Hepatocyte (in vitro differentiated cells): ENCODE data around the gene RNF4. TPM values are rescaled to one million over a fixed set of nuclear protein-coding genes. Genes with fewer than 3 reads are reported as not detected.

Experiments used
- DNase-seq: peaks from one replicate; pipeline ENCODE4 v3.0.0-alpha.2; 2016; ENCODE audit warnings: low spot score
- H2AFZ ChIP-seq: fragments of 200-600 bp; sonication (generic); 2 replicates; pipeline ENCODE4 v1.6.0; 2016; ENCODE audit warnings: antibody characterized with exemption, mild to moderate bottlenecking
- H3K27ac ChIP-seq: fragments of 200-600 bp; sonication (generic); 2 replicates; pipeline ENCODE4 v1.5.1; 2016; ENCODE audit warnings: mild to moderate bottlenecking
- H3K27me3 ChIP-seq: fragments of 200-600 bp; sonication (generic); 2 replicates; pipeline ENCODE4 v1.6.1; 2016
- H3K36me3 ChIP-seq: fragments of 200-600 bp; sonication (generic); replicated peaks from 2 replicates; pipeline ENCODE4 v1.5.1; 2016; ENCODE audit warnings: low read depth; ENCODE audit not compliant: insufficient read depth
- H3K4me1 ChIP-seq: fragments of 200-600 bp; sonication (generic); 2 replicates; pipeline ENCODE4 v1.5.1; 2016; ENCODE audit warnings: mild to moderate bottlenecking, moderate library complexity; ENCODE audit not compliant: insufficient read depth
- H3K4me2 ChIP-seq: fragments of 200-600 bp; sonication (generic); 2 replicates; pipeline ENCODE4 v1.6.0; 2016
- H3K4me3 ChIP-seq: fragments of 200-600 bp; sonication (generic); 2 replicates; pipeline ENCODE4 v1.5.1; 2016; ENCODE audit warnings: mild to moderate bottlenecking
- H3K79me2 ChIP-seq: fragments of 200-600 bp; sonication (generic); 2 replicates; pipeline ENCODE4 v1.6.0; 2017; ENCODE audit warnings: mild to moderate bottlenecking
- H3K9me2 ChIP-seq: fragments of 200-600 bp; sonication (generic); replicated peaks from 2 replicates; pipeline ENCODE4 v1.6.0; 2017; ENCODE audit warnings: mild to moderate bottlenecking; ENCODE audit not compliant: insufficient read depth
- H3K9me3 ChIP-seq: fragments of 200-600 bp; sonication (generic); 2 replicates; pipeline ENCODE4 v1.5.1; 2016; ENCODE audit warnings: low read depth, mild to moderate bottlenecking
- H4K20me1 ChIP-seq: fragments of 200-600 bp; sonication (generic); 2 replicates; pipeline ENCODE4 v1.6.0; 2016; ENCODE audit warnings: mild to moderate bottlenecking; ENCODE audit not compliant: insufficient read depth, poor library complexity, severe bottlenecking
- CTCF ChIP-seq: fragments of 200-600 bp; sonication (generic); IDR thresholded peaks from 2 replicates; pipeline ENCODE4 v1.5.1; 2016; ENCODE audit warnings: antibody characterized with exemption, mild to moderate bottlenecking; ENCODE audit not compliant: poor library complexity
- EZH2 ChIP-seq: fragments of 200-600 bp; sonication (generic); IDR thresholded peaks from 2 replicates; pipeline ENCODE4 v1.6.1; 2016; ENCODE audit warnings: antibody characterized with exemption, mild to moderate bottlenecking, borderline replicate concordance
- EZH2phosphoT487 ChIP-seq: fragments of 200-600 bp; sonication (generic); IDR thresholded peaks from one replicate; pipeline ENCODE4 v1.6.1; 2018; ENCODE audit warnings: antibody characterized with exemption, mild to moderate bottlenecking, low read depth, moderate library complexity; ENCODE audit not compliant: unreplicated experiment, severe bottlenecking
- WGBS: methylation state at CpG from one replicate; pipeline ENCODE4 v1.1.6; 2016; ENCODE audit warnings: low lambda C conversion rate; ENCODE audit errors: missing lambda C conversion rate; 5-methylcytosine and 5-hydroxymethylcytosine counted together
- polyA plus RNA-seq: library from polyadenylated mRNA; unstranded; fragments of >200 nt; fragmentation: Nextera tagmentation; extraction: Ambion mirVana; gene quantifications from 2 replicates; pipeline ENCODE4 v1.2.1, GENCODE V29; 2016
- total RNA-seq: library from RNA; depleted of rRNA; stranded (reverse); fragments of >200 nt; gene quantifications from 2 replicates; pipeline ENCODE4 v1.2.3, GENCODE V29; 2014

The RNF4 gene
- total and polyA plus RNA-seq, 2 experiments from 2014 or later = 42.4 to 50.3 TPM

- no peak for DNase-seq
- WGBS = 97% methylated on average over 4 of the region's 4 CpGs
- no peak overlapping the region for H3K4me3 ChIP-seq
- H3K27me3 ChIP-seq = no peaks in the 10 kb centered on the region
- H4K20me1 ChIP-seq = no peaks in the 10 kb centered on the region
- no peaks in the 10 kb centered on the region for H3K9me3 ChIP-seq
- H3K36me3 ChIP-seq = no peaks in the 10 kb centered on the region
- no peak overlapping the region for H2AFZ ChIP-seq
- no peaks in the 10 kb centered on the region for H3K9me2 ChIP-seq
- TF ChIP-seq EZH2phosphoT487 (no peak), CTCF (no peak), EZH2 (no peak)
- H3K4me1 ChIP-seq = no peaks in the 10 kb centered on the region
- peaks cover 26% of the 10 kb centered on the region for H3K79me2 ChIP-seq
- no peak overlapping the region for H3K4me2 ChIP-seq
- no peak overlapping the region for H3K27ac ChIP-seq
These were observed 38.4 kb downstream of the RNF4 start for GRCh38 chr4:2507259-2507658.

- Histone ChIP-seq H3K4me1 (no peaks in the 10 kb centered on the region), H3K4me3 (no peak overlapping the region), H3K27me3 (no peaks in the 10 kb centered on the region), H3K27ac (no peak overlapping the region), H3K4me2 (no peak overlapping the region), H2AFZ (no peak overlapping the region), H3K9me3 (no peaks in the 10 kb centered on the region), H4K20me1 (no peaks in the 10 kb centered on the region), H3K9me2 (no peaks in the 10 kb centered on the region), H3K79me2 (peaks cover 26% of the 10 kb centered on the region), H3K36me3 (no peaks in the 10 kb centered on the region)
- DNase-seq = no peak
- TF ChIP-seq CTCF = no peak
- no peak for TF ChIP-seq EZH2
- no peak for TF ChIP-seq EZH2phosphoT487
- WGBS = 91% methylated on average over 7 of the region's 7 CpGs
These were observed 38.9 kb downstream of the RNF4 start for GRCh38 chr4:2507855-2508254.

- peaks cover 26% of the 10 kb centered on the region for H3K79me2 ChIP-seq
- no peaks in the 10 kb centered on the region for H3K4me1 ChIP-seq
- H3K9me2 ChIP-seq = no peaks in the 10 kb centered on the region
- no peak overlapping the region for H3K4me2 ChIP-seq
- no peaks in the 10 kb centered on the region for H4K20me1 ChIP-seq
- TF ChIP-seq CTCF (no peak), EZH2 (no peak), EZH2phosphoT487 (no peak)
- no peaks in the 10 kb centered on the region for H3K9me3 ChIP-seq
- H3K4me3 ChIP-seq = no peak overlapping the region
- DNase-seq = no peak
- no peaks in the 10 kb centered on the region for H3K36me3 ChIP-seq
- H3K27ac ChIP-seq = no peak overlapping the region
- WGBS = 96% methylated on average over 13 of the region's 13 CpGs
- H3K27me3 ChIP-seq = no peaks in the 10 kb centered on the region
- no peak overlapping the region for H2AFZ ChIP-seq
These were observed 41.7 kb downstream of the RNF4 start for GRCh38 chr4:2510351-2511259.
